Endometrium (tissue), 2 donors: ENCODE measurements around the gene CACNA2D3.
"Not testable (repeated sequence)": the region's sequence is repeated elsewhere in the genome, so short reads cannot be mapped to it uniquely, and the experiment has no call there.

Experiments
- FAIRE-seq: peaks from 2 replicates; lab custom pipeline; 2012; peaks lifted over from hg19 to GRCh38; lab: Jason Lieb, UNC
- donor health status: control.
- donor health status: control.

CACNA2D3 gene

GRCh38 chr3:54574906-54575617 is 452.7 kb downstream of the CACNA2D3 start:
- no peak for FAIRE-seq

DNA sequence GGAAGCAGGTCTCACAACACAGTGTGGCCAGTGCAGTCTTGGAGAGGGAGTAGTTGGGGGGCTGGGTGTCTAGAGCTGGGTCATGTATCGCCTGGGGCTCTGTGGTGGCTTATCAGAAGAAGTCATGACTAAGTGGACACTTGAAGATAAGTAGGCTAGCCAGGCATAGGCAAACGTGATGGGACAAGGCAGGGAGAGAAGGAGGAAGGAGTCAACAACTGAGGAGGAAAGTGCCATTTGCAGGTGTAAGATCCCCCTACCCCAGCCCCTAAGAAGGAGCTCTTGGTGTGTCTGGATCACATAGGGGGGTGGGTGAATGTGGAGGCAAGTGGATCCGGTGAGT is 453.2 kb downstream of the CACNA2D3 start:
- FAIRE-seq: no peak

- FAIRE-seq: no peak
Measured at GRCh38 chr3:54577313-54577712, 455.0 kb downstream of the CACNA2D3 start.

DNA sequence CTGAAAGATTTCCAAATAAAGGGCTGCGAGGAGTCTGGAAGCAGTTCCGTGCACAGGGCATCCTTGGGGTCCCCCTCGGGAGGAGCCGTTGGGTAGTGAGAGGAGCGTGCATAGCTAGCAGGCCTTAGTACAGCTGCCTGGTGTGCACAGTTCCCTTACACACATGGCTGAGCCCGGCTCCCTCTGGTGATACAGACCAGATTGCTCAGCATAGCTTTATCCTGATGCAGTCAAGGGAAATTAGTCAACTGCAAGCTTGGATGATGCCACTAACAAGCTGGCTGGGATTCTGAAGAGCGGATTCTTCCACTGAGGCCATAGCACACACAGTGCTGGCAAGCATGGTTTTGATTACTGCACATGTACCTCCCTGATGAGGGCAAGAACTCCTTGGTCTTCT is 456.1 kb downstream of the CACNA2D3 start:
- FAIRE-seq: no peak

DNA sequence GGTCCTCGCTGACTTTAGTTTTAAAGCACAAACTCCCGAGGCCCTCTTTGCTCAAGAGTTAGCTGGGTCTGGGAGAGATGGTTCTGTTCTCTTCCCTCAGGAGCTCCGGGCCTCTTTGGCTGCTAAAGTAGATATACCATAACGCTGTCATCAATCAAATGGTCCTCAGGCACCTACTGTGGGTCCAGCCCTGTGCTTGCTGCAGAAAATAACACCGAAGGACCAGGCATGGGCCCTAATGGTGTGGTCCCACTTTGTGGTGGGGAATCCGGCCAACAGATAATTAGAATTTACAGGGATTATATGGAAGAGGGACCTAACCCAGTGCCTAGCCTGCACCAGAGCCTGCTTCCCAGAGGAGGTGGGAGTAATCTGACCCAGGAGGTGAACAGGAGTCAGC is 458.1 kb downstream of the CACNA2D3 start:
- no peak for FAIRE-seq

- no peak for FAIRE-seq
Measured at GRCh38 chr3:54582424-54582823, 460.1 kb downstream of the CACNA2D3 start.

GRCh38 chr3:54591157-54591556 is 468.8 kb downstream of the CACNA2D3 start:
- no peak for FAIRE-seq

DNA sequence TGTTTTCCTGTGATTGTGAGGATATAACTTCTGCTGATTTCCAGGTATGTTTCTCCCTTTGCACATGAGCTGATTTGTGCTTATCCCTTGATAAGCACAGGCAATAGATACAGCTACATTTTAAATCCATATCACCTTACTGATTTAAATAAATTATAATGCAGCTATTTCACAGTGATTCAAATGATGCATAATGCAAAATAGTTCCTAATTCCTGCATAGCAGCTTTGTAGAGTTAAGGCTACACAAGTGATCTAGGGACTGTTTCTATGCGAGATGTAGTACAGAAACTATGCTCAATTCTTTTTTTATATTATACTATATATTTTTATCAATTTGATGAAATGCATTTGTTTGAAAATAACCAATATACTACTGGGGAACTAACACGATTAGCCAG is 471.3 kb downstream of the CACNA2D3 start:
- FAIRE-seq: no peak

DNA sequence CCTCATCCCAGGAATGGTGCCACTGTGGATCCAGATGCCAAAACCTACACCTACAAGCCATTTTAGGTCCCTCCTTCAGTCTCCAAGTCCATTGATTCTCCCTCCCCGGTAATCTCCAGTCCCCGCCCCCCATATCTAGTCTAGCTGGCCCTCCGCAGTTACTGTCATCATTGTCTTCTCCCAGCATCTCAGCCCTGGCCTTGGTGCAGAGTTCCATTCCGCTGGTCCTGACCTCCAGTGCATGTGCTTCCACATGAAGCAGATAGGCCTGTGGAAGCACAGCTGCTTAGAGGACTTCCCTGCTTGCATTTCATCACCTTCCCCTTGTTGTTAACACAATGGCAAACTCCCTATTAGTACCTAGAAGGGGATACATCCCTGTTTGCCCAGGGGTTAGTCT is 473.7 kb downstream of the CACNA2D3 start:
- no peak for FAIRE-seq

DNA sequence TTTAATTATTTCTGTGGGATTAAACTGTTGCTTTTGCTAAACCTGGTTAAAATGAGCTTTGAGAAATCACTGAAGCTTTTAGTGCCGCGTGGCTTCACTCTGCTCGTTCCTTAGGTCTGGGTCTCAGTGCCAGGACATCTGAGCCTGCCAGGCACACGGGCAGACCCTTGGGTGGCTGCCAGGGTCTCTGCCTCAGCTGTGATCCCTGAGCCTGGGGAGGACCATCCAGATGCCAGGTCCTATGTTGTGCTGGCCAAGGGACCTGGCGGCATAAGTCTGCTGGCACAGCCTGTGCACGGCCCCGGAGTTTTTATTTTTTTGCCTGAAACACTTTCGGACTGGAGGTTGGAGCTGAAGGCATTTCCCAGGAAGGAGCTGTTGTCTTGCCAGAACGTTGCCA is 477.4 kb downstream of the CACNA2D3 start:
- no peak for FAIRE-seq

DNA sequence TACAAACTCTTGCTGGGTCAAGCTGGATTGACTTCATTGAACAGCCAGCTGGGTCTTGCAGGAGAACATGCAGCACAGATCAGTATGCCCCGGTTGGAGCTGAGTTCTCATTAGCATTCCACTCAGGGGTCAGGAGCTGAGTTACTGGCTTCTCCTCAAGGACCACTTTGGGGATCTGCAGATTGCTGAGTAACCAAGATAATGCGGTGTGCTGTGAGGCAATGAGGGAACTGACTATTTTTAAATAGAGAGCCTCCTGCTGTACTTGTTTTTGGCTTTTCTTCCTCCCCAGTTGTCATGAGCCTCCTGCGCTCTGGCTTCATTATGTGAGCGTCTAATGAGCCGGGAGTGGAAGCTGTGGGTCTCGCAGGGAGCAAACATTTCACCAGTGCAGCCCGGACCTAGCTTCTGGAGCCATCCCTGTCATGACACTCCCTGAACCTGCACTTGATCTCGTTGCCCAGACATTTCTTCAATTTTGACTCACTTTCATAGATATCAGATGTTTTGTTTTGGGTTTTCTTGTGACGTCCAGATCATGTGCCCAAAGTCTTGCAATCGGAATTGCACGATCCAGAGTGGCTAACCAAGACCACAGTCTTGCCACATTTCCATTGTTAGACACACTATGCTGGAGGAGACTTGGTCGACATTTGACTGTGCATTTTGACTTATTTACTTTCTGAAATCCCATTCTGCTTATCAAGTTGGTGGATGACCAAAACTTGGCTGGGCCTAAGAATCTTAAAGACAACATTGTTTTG is 478.3 kb downstream of the CACNA2D3 start:
- FAIRE-seq: no peak

DNA sequence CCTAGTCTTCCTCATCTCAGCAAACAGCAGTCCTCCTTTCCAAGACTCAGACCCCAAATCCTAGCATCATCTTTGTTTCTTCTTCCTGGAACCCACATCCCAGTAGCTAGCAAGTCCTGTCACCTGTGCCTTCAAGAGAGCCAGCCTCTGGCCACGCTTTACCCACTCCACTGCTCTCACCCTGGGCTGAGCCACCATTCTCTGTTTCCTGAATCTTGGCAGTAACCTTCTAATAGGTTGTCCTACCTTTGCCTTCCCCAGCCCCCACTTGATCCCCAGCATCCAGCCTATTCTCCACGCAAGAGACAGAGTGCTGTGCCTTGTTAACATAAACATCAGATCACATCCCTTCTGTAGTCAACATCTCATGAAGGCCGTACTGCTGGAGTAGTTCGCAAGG is 482.1 kb downstream of the CACNA2D3 start:
- FAIRE-seq: no peak

DNA sequence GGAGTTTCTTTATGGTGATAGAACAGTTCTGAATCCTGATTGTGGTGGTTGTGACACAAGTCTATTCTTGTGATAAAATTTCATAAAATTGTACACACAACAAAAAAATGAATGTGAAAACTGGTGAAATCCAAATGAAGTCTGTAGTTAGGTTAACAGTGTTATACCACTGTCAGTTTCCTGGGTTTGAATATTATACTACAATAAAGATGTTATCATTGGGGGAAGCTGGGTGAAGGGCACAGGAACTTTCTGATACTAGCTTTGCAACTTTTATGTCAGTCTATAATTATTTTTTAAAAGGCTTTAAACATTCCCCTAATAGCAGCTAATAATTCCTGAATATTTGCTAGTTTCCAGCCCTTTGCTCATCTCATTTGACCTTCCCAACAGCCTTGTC is 485.7 kb downstream of the CACNA2D3 start:
- no peak for FAIRE-seq

DNA sequence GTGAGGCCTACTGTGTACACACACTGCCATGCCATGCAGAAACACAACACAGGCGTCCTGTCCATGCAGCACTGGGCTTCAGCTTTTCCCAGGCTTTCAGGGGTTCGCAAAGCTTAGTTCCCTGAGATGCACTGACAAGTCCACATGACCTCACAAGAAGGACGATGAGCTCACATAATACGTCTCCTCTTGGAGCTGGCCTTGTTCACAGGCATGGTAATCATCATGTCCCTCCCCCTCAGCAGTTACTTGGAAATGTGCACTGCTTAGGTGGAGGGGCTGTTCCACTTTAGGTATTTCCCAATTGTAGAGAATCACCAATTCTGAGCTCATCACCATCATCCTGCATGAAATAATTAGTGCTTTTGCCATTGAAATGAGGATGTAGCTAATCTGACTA is 496.7 kb downstream of the CACNA2D3 start:
- FAIRE-seq: no peak

GRCh38 chr3:54619531-54619930 is 497.2 kb downstream of the CACNA2D3 start:
- FAIRE-seq: no peak

GRCh38 chr3:54621184-54621583 is 498.8 kb downstream of the CACNA2D3 start:
- FAIRE-seq: no peak

DNA sequence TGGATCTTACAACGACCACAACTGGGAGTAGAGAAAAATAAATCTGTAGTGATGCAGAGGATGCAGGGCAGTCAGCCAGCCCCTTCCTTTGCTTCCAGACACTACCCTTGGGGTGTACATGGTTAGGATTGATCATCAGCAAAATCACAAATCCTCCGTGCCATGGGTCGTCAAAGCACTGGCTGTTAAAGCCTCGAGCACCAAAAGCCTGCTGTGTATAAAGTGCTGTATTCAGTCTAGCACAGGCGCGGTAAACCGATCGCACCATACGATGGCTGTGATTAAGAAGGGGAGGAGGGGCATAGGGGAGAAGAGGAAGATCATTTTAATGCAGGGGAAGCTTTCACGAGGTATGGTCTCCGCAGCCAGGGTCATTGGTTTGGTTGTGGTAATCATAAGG is 500.3 kb downstream of the CACNA2D3 start:
- FAIRE-seq: no peak

DNA sequence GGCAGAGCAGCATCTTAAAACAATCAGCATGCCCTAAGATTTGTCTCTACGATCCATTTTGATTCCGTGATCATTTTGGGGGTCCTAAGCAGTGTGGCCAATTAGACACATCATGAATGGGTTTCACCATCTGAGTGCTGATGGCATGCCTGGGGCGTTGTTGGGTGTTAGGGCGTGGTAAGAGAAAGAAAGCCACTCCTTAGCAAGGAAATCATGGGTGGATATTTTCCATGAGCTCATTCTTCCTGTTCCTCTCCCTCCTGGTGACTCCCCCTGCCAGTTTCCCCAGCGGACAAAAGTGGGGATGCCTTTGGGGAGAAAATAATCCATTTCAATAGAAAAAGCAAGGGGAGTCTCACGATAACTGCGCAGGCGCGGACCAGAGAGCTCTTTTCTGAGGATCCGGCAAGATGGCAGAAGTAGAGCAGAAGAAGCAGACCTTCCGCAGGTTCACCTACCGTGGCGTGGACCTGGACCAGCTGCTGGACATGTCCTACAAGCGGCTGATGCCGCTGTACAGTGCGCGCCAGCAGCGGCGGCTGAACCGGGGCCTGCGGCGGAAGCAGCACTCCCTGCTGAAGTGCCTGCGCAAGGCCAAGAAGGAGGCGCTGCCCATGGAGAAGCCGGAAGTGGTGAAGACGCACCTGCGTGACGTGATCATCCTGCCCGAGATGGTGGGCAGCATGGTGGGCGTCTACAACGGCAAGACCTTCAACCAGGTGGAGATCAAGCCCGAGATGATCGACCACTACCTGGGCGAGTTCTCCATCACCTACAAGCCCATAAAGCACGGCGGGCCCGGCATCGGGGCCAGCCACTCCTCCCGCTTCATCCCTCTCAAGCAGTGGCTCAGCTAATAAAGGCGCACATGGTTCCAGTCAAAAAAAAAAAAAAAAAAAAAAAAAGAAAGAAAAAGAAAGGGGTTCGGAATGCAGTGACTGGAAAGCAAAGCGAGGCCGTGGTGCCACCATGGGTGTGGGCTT is 503.7 kb downstream of the CACNA2D3 start:
- FAIRE-seq: no peak

- no peak for FAIRE-seq
Measured at GRCh38 chr3:54628888-54629441, 506.6 kb downstream of the CACNA2D3 start.

- no peak for FAIRE-seq
Measured at GRCh38 chr3:54630101-54630623, 507.8 kb downstream of the CACNA2D3 start.

DNA sequence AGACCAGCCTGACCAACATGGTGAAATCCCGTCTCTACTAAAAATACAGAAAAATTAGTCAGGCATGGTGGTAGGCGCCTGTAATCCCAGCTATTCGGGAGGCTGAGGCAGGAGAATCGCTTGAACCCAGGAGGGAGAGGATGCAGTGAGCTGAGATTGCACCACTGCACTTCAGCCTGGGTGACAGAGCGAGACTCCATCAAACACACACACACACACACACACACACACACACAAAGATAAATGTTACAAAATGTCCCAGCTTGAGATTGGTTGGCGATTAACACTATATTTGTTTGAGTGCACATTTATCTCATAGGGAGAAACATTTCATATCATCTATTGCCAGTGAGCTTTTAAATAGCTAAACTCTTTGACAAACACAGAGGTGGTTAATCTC is 508.6 kb downstream of the CACNA2D3 start:
- FAIRE-seq: not testable (repeated sequence)
